Adrenal gland (tissue), 12 donors: ENCODE measurements around the gene SNX5. TPM values are rescaled to one million over a fixed set of nuclear protein-coding genes. Genes with fewer than 3 reads are reported as not detected.

Experiments
- DNase-seq, 7 donors: peaks; one replicate each; pipeline ENCODE4 v3.0.0-alpha.2; 2019 to 2020
- H3K27ac ChIP-seq, 5 donors: fragments of 200-600 bp; sonication (generic) in 4 of 5; 1 replicate in 3 of 5; 2 replicates in 2 of 5; pipeline versions ENCODE4 v1.5.1 to v1.8.0; 2016 to 2020; ENCODE audit warnings: mild to moderate bottlenecking in 1 of 5
- H3K27me3 ChIP-seq: fragments of 200-600 bp; 2 replicates; pipeline ENCODE4 v1.8.0; 2021
- H3K36me3 ChIP-seq, 2 donors: fragments of 200-600 bp; replicated peaks in 1 of 2; 1 replicate in 1 of 2; 2 replicates in 1 of 2; pipeline versions ENCODE4 v1.5.1 to v1.8.0; 2018 to 2022
- H3K4me1 ChIP-seq, 2 donors: fragments of 200-600 bp; replicated peaks in 1 of 2; 1 replicate in 1 of 2; 2 replicates in 1 of 2; pipeline versions ENCODE4 v1.5.1 to v1.8.0; 2018 to 2021
- H3K4me3 ChIP-seq, 4 donors: fragments of 200-600 bp; sonication (generic) in 3 of 4; one replicate each; pipeline ENCODE4 v1.5.1; 2016 to 2018
- H3K9me3 ChIP-seq, 3 donors: fragments of 200-600 bp; sonication (generic) in 1 of 3; replicated peaks in 1 of 3; 1 replicate in 2 of 3; 2 replicates in 1 of 3; pipeline versions ENCODE4 v1.5.1 to v1.8.0; 2016 to 2021
- CTCF ChIP-seq, 6 experiments: fragments of 450-650 bp in 4 of 6; fragments of 200-600 bp in 2 of 6; sonication (generic) in 1 of 6; IDR thresholded peaks; 1 replicate in 5 of 6; 2 replicates in 1 of 6; pipeline versions ENCODE4 v1.5.1 to v1.8.0; 2016 to 2021; ENCODE audit warnings: antibody characterized with exemption in 6 of 6, mild to moderate bottlenecking in 2 of 6, moderate library complexity in 1 of 6
- POLR2A ChIP-seq, 2 donors: fragments of 450-650 bp; IDR thresholded peaks; one replicate each; pipeline ENCODE4 v1.6.1; 2017; ENCODE audit warnings: antibody characterized with exemption in 2 of 2, mild to moderate bottlenecking in 2 of 2, moderate library complexity in 1 of 2
- WGBS, 4 donors: extraction: QIAGEN DNeasy Blood & Tissue Kit in 2 of 4; methylation state at CpG; one replicate each; pipeline versions ENCODE4 v1.1.5 to v1.1.7; 2013 to 2017; 5-methylcytosine and 5-hydroxymethylcytosine counted together
- intact Hi-C, 2 donors: fragments of 100-400 bp; cut with DNase I; formaldehyde crosslinking; loops; one replicate each; pipeline versions ENCODE4 v1.14.1 to v1.15.0; 2022 to 2023
- polyA plus RNA-seq, 3 donors: library from polyadenylated mRNA; stranded (reverse); fragments of 200-250 nt in 2 of 3; fragments of 350-450 nt in 1 of 3; fragmentation: Illumina TruSeq in 1 of 3; extraction: RNeasy Lipid Tissue Mini Kit (QIAGEN cat#74804) in 1 of 3; gene quantifications; one replicate each; pipeline ENCODE4 v1.2.3, GENCODE V29; 2013 to 2014
- total RNA-seq, 9 donors: library from RNA; depleted of rRNA in 4 of 9; stranded (reverse); fragments of >200 nt in 4 of 9; fragments of 120-200 nt in 1 of 9; fragmentation: NEBNext Ultra II Directional in 1 of 9; extraction: Animal tissue kit (Norgen Biotek cat#: 25700) in 1 of 9; gene quantifications; one replicate each; pipeline versions ENCODE4 v1.1.0 to v1.2.4, GENCODE V29; 2013 to 2023
- donor health status: healthy with polysubstance abuse.
- donor health status: Bipolar disorder and iron deficiency.
- donor health status: DM: yes; HTN: yes; CAD: no.
- donor health status: DM: no; HTN: no; CAD: no.
- donor health status: DM: no; HTN: no; CAD: no.
- donor health status: DM: yes; HTN: yes; CAD: no.

The SNX5 gene
- total and polyA plus RNA-seq, 12 donors: 103 to 201 (median 144) TPM

- Histone ChIP-seq H3K9me3 (no peaks in the 10 kb centered on the region), H3K27me3 (no peaks in the 10 kb centered on the region), H3K4me3 (no peak overlapping the region), H3K27ac (no peak overlapping the region), H3K4me1 (no peaks in the 10 kb centered on the region), H3K36me3 (no peaks in the 10 kb centered on the region)
- TF ChIP-seq CTCF (IDR thresholded peaks at IDR 0.05): no peak
- TF ChIP-seq POLR2A (IDR thresholded peaks at IDR 0.05): no peak
- intact Hi-C loops: no loop called here
- no peak for DNase-seq
- 53 to 80% (median 67%) methylated on average over 3 of the region's 3 CpGs for WGBS, 4 donors
These were observed 48.2 kb upstream of the SNX5 start for GRCh38 chr20:18016772-18017171.

GRCh38 chr20:18014411-18014810, 45.8 kb upstream of the SNX5 start:
- TF ChIP-seq POLR2A (IDR thresholded peaks at IDR 0.05) (no peak), CTCF (IDR thresholded peaks at IDR 0.05) (no peak)
- H3K27me3 ChIP-seq: no peaks in the 10 kb centered on the region
- H3K4me3 ChIP-seq: no peak overlapping the region
- H3K36me3 ChIP-seq: no peaks in the 10 kb centered on the region
- no peaks in the 10 kb centered on the region for H3K9me3 ChIP-seq
- H3K27ac ChIP-seq: no peak overlapping the region
- 86 to 97% (median 88%) methylated on average over 6 of the region's 6 CpGs for WGBS, 4 donors
- intact Hi-C loops: no loop called here
- no peak for DNase-seq
- no peaks in the 10 kb centered on the region for H3K4me1 ChIP-seq

DNA sequence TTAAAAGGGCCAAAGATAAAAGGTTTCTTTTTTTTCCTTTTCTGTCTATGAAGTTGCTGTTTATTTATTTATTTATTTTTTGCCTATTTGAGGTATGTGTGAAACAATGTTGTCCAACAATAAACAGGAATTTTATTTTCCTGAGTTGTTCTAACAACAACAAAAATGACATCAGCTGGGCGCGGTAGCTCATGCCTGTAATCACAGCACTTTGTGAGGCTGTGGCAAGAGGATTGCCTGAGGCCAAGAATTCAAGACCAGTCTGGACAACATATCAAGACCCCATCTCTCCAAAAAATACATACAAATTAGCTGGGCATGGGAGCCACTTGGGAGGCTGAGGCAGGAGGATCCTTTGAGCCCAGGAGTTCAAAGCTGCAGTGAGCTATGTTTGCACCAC, 44.3 kb upstream of the SNX5 start:
- intact Hi-C loops: no loop called here

DNA sequence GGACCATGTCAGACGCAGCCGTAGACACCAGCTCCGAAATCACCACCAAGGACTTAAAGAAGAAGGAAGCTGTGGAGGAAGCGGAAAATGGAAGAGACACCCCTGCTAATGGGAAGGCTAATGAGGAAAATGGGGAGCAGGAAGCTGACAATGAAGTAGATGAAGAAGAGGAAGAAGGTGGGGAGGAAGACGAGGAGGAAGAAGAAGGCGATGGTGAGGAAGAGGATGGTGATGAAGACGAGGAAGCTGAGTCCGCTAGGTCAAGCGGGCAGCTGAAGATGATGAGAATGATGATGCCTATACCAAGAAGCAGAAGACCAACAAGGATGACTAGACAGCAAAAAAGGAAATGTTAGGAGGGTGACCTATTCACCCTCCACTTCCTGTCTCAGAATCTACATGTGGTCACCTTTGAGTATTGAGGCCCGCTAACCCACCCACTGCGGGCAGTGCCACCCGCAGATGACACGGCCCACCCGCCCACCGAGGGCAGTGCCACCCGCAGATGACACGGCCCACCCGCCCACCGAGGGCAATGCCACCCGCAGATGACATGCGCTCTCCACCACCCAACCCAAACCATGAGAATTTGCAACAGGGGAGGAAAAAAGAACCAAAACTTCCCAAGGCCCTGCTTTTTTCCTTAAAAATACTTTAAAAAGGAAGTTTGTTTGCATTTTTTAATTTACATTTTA, 43.5 kb upstream of the SNX5 start:
- WGBS, 4 donors: 89 to 95% (median 90%) methylated on average over 21 of the region's 21 CpGs
- Histone ChIP-seq H3K27me3 (no peaks in the 10 kb centered on the region), H3K9me3 (no peaks in the 10 kb centered on the region), H3K36me3 (no peaks in the 10 kb centered on the region), H3K4me1 (peaks cover 0 to 4% of the 10 kb centered on the region in 2 donors), H3K27ac (no peak overlapping the region), H3K4me3 (no peak overlapping the region)
- intact Hi-C loops: no loop called here
- no peak for DNase-seq
- TF ChIP-seq CTCF (IDR thresholded peaks at IDR 0.05) (no peak), POLR2A (IDR thresholded peaks at IDR 0.05) (no peak)

More for the DNA sequence above, 44.3 kb upstream of the SNX5 start:
- H3K27ac ChIP-seq: no peak overlapping the region
- H3K36me3 ChIP-seq: no peaks in the 10 kb centered on the region
- no peaks in the 10 kb centered on the region for H3K4me1 ChIP-seq
- no peaks in the 10 kb centered on the region for H3K27me3 ChIP-seq
- TF ChIP-seq POLR2A (IDR thresholded peaks at IDR 0.05) (no peak), CTCF (IDR thresholded peaks at IDR 0.05) (no peak)
- WGBS, 4 donors: 91 to 100% (median 93%) methylated on average over 2 of the region's 2 CpGs
- H3K4me3 ChIP-seq: no peak overlapping the region
- H3K9me3 ChIP-seq: no peaks in the 10 kb centered on the region
- DNase-seq: no peak
